Measurements from ENCODE around the gene GALNS.

Gene GALNS

DNA sequence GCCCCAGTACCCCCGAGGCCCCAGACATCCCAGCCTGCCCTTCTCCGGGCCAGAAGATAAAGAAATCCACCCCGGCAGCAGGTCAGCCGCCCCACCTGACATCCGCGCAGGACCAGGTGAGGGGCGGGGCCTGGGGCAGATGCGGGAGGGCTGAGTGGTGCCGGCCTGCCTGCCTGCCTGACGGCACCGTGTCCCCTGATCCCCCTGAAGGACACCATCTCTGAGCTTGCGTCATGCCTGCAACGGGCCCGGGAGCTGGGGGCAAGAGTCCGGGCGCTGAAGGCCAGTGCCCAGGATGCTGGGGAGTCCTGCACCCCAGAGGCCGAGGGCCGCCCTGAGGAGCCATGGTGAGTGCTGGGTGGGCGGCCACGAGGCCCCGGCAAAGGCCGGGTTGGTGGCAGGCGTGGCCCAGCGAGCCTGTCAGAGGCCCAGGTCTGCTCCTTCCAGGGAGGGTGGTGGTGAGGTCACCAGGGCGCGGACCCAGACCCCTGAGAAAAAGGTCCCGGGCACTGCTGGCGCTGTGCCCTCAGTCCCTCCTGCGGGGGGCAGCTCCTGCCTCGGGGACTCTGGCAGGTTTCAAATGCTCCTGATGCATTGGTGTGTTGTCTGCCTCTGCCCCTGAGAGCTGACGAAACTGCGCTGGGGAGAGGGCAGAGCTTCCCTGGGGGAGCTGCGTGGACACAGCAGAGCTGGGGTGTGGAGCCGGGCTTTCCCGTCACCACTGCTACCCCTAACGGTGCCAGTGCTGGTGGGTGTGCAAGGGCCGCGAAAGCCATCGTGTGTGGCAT is 52.0 kb downstream of the GALNS start:
- ChIA-PET CTCF (interaction anchor here (1.7 to 2.3 kb wide), 2 partner anchors 62 to 69 kb away, joined by 4 to 6 read pairs; no protein-coding TSS in a partner anchor), POLR2A (no interaction called here)
- DNase-seq (ENCODE audit: low read depth, low spot score), result no peak
- no peak for TF ChIP-seq CTCF (IDR thresholded peaks at IDR 0.05; ENCODE audit: insufficient read depth, low read length, missing control alignments)
- peak overlapping the region; percentile 70 for H3K4me3 ChIP-seq (ENCODE audit: low read depth, low read length)

- POLR2A ChIA-PET, result no interaction called here
- H3K4me3 ChIP-seq (ENCODE audit: low read depth, low read length), result peak overlapping the region; percentile 70
- CTCF ChIA-PET, result interaction anchor here (1.7 to 2.3 kb wide), 3 partner anchors 61 to 69 kb away, joined by 4 to 6 read pairs (median 5); no protein-coding TSS in a partner anchor
- no peak for DNase-seq (ENCODE audit: low read depth, low spot score)
- no peak for TF ChIP-seq CTCF (IDR thresholded peaks at IDR 0.05; ENCODE audit: insufficient read depth, low read length, missing control alignments)
These were observed 52.6 kb downstream of the GALNS start for GRCh38 chr16:88804173-88804551.

- DNase-seq (ENCODE audit: low read depth, low spot score), result no peak
- ChIA-PET POLR2A (interaction anchor here (0.7 kb wide), 2 partner anchors 18 to 97 kb away, joined by 4 to 6 read pairs; partner anchors contain the start of genes CTU2, PIEZO1 and RNF166), CTCF (interaction anchor here (0.8 to 2.3 kb wide), 4 partner anchors 60 to 68 kb away, joined by 3 to 6 read pairs (median 4); no protein-coding TSS in a partner anchor)
- H3K4me3 ChIP-seq (ENCODE audit: low read depth, low read length), result peak within 1 kb of the TSS; percentile 70
- TF ChIP-seq CTCF (IDR thresholded peaks at IDR 0.05; ENCODE audit: insufficient read depth, low read length, missing control alignments), result no peak
These were observed 53.3 kb downstream of the GALNS start, which contains the start of gene CDT1 for GRCh38 chr16:88803264-88803987. Gene CDT1, plus strand, starts transcription at chr16:88803789. Its CDS starts 43 bp downstream, at chr16:88803832.

DNA sequence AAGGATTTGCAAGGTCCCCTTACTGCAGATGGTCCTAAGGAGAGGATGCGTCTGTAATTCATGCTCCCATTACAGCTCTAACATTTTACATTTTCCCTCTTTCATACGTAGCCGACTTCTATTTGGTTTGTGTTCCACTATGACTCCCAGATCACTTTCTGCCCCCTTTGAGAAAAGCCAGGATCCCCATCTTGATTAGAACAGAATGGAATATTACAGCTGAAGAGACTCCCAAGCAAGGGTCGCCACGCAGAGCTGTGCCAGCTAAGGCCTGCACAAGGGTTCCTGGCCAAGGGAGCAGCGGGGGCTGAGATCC is 56.5 kb downstream of the GALNS start:
- TF ChIP-seq CTCF (IDR thresholded peaks at IDR 0.05; ENCODE audit: insufficient read depth, low read length, missing control alignments), result no peak
- no peak for DNase-seq (ENCODE audit: low read depth, low spot score)
- H3K4me3 ChIP-seq (ENCODE audit: low read depth, low read length), result no peak overlapping the region
- CTCF ChIA-PET, result interaction anchor here (0.8 to 3.3 kb wide), 6 partner anchors 13 to 64 kb away, joined by 3 to 20 read pairs (median 4); partner anchors contain the start of gene PIEZO1
- POLR2A ChIA-PET, result interaction anchor here (0.8 kb wide), 1 partner anchor 15 kb away, joined by 4 read pairs; the partner anchor contains the start of gene PIEZO1

DNA sequence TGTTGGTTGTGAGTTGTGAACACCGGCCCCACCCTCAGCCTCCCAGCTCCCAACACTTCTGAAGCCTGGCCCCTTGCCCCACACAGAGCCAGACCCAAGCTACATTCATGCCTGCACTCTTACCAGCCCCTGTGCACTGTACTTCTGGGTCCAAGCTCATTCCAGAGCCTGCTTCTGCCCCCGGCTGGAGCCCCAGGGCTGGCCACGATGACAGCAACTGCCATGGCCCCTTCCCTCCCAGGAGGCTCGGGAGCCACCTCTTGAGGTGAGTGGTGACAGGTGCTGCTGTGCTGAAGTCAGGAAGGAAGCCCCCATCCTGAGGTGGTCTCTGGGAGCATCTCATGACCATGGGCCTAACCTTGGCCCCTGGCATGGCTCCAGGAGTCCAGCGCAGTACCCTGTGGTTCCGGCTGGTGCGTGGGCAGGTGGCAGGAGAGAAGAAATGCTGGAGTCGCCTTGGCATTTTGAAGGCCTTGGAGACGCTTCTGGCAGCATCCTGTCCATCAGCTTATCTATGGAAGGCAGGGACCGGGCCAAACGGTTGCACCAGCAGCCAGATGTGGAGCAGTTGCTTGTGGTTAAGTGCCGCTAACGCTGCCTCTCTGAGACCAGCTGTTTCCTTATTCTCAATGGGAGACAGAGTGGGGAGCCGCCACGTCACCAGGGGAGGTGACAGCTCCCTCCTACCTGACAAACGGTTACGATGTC is 57.0 kb downstream of the GALNS start:
- no peak for TF ChIP-seq CTCF (IDR thresholded peaks at IDR 0.05; ENCODE audit: insufficient read depth, low read length, missing control alignments)
- ChIA-PET POLR2A (interaction anchor here (0.8 to 1.0 kb wide), 2 partner anchors 11 to 15 kb away, joined by 3 to 4 read pairs; partner anchors contain the start of gene PIEZO1), CTCF (interaction anchor here (0.8 to 3.3 kb wide), 6 partner anchors 13 to 367 kb away, joined by 3 to 20 read pairs (median 4); no protein-coding TSS in a partner anchor)
- no peak overlapping the region for H3K4me3 ChIP-seq (ENCODE audit: low read depth, low read length)
- DNase-seq (ENCODE audit: low read depth, low spot score), result no peak
